H1 (cell line): ENCODE results near the gene S100A6.

ENCODE experiments used
- JUN ChIP-seq: IDR thresholded peaks from 2 replicates; pipeline ENCODE4 v1.6.1; 2011; ENCODE audit warnings: low read depth, mild to moderate bottlenecking, improper control_type of control experiment, low read length
- YY1 ChIP-seq: IDR thresholded peaks from 2 replicates; pipeline ENCODE4 v1.6.1; 2011; ENCODE audit warnings: low read depth, mild to moderate bottlenecking, low read length

DNA sequence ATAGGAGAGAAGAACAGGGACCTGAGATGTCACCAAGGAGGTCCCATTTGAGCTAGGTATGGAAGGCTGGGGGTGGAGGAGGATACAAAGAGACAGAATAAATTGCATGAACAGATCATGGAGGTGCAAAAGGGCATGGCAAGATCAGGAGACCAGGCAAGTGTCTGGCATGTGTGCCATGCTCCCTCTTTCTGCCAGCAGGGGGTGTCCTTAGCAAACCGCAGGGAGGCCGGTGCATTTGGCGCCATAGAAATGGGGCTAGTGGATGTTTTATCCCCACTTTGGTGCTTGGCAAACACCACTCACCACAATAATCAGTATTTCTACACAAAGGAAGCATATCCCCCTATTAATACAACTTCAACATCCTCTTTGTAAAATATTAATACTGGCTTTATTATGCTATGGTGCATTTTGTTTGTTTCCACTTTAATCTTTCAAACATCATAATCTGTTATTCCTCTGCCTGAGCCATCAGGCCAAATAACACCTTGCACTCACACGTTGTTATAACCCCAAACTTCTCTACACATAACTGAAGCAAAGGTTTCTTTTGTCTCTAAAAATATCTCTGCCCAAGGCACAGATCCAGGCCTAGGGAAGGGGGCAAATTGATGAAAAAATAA, 25.9 kb downstream of the S100A6 start:
- no peak for TF ChIP-seq YY1
- no peak for TF ChIP-seq JUN
